LNCAP (cell line): ENCODE data around the gene PERP.

Source experiments
- CTCF ChIP-seq: fragments of 450-650 bp; IDR thresholded peaks from 2 replicates; pipeline ENCODE4 v1.5.1; 2017; ENCODE audit warnings: mild to moderate bottlenecking

Gene PERP

DNA sequence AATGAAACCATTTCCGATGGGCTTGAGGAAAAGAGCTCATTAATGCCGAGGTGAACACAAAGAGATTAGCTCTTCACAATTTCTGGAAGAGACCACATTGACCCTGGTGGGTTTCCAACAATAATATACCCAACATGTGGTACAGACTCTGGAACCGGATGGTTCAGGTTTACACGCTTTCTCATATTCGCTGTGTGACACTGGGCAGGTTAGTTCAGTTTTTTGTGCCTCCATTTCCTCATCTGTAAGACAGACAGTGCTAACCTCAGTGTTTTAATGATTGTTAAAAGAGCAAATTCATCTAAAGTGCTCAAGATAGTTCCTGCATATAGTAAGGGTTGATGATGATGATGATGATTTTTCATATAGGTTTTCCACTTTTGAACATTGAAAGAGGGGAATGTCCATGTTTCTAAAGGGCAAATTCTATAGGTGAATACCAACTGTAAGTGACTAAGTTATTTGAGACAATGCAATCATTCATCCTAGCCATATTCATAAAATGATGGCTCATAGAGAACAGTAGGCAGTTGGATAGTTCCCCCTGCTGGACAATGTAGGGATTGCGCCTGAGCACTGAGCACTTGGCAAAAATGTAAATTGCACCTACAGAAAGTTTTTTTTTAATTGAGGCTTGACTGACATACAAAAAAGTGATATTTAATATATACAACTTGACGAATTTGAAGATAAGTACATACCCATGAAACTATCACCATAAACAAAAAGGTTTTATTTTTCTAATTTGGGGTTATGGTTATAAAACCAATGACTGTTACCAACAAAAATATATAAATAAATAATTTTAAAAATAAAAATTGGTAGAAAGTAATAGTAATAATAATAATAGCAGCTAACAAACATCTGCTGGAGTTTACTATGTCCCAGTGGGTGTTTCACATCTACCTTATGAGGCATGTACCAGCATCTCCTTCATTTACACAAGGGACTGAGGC lies 2.1 kb upstream of the PERP start:
- peak; percentile 95 for TF ChIP-seq CTCF

DNA sequence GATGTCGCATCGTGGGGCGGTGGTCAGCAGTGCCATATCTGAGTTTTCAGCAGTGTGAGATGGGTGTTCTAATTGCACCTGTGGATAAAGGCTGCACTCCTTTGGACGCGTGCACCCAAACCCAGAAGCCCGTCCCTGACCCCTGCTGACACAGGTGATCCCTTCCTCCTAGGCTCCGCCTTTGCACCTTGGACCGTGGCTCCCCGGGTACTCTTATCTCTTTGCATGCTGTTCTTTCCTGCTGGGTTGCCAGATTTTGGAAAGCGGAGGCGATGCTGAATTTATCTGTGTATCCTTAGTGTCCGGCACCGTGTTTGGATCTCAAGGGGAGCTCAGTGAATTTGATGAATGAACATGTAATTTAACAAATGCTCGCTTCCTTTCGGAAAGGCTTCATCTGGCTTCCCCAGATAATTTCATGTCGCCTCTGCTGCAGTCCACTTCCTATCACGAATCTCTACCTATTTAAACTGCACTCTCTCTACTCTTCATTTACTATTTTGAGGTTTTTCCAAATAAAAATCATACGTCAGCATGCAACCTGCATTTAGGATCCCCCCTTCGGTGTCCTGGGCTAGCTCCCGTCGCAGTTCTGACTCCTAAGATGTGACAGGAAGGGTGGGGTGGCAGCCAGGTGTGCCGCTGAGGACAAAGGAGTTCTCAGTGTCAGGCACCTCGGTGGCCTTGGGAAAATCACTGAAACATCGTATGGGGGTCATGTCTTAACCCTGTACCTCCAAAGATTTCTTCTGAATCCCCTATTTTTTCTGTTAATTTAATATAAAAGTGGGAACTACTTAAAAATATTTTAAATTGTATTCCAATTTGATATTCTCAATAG lies 753 bp upstream of the PERP start:
- no peak; the same call in 1 of the 2 replicates for TF ChIP-seq CTCF

DNA sequence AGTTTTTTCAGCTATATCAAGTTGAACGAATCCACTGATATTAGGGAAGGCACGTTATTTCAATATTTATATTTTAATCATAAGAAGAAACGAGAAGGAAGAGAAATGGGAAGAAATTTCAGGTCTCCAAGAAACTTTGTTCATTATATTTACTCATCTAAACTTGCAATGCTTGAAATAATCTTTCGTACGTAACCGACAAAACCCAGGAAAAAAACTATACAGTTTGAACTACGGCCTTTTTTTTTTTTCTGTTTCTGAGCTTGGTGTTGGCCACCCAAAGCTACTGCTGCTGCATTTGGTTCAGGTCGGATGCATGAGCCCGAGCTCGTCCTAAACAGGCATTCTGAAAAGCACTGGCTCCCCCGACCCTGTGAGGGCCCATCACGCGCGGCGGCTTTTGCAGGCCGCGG lies 548 bp downstream of the PERP start:
- TF ChIP-seq CTCF, result no peak

GRCh38 chr6:138105880-138106664 lies 1.1 kb downstream of the PERP start:
- TF ChIP-seq CTCF, result no peak

DNA sequence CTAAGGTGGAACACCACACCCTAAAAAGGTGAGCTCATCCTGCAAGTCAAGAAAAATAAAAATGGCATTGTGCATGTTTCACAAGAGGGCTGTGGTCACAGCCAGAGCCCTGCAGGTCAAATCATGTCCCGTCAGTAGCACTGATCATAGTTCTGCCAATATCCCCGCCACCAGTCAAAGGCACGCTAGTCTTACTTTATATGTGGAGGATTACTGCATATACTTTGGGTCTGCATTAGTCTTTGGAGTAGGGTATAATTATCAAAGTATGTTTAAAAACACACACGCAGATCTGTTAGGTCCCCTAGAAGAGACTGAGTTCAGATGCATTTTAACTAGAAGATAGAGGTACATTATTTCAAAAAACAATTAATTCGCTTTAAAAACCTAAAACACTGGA lies 1.8 kb downstream of the PERP start:
- no peak for TF ChIP-seq CTCF

DNA sequence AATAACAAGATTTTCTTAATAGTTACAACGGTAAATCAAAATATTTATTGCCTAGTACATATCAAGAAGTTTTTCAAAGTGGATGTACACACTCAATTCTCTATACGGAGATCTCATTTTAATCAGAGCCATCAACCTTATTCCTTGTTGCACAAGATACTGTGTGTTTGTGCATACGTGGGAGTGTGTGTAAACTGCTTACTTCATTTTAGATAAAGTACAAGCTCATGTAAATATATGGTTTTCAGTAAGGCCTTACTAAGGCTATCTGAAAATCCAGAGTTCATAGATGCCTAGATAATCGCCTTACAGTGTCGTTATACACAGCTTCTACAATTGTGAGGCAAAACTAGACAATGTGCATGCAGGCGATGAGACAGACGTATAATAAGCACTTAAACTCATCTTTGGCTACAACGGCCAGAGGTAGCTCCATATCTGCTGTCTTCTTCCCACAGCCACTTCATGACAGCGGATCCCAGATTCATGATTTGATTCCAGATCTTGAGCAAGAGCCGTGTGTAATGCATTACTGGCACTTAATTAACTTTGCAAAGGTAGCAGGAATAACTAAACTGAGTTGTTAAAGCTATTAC lies 2.5 kb downstream of the PERP start:
- TF ChIP-seq CTCF, result no peak

DNA sequence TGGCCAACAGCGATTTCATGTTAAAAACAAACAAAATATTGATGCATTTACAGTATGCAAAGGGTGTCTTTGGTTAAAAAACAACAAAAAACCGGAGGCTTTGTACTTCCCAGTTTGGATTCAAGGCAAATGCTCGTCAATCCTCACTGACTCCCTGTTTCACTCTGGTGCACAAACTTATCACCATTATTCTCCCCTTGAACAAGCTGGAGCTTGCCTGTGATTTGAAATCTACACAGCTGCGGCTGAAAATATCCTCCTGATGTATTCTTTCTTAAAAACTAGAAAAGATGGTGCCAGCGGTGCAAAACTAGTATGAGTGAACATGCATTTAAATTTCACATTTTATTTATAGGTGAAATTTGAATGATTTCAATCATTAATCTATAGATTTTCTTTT lies 3.3 kb downstream of the PERP start:
- no peak for TF ChIP-seq CTCF
